ENCODE data around the gene SH3BGRL. TPM values are rescaled to one million over a fixed set of nuclear protein-coding genes. Genes with fewer than 3 reads are reported as not detected.

SH3BGRL gene
- polyA plus RNA-seq, 1 of the 3 experiments (the other 2 are of a cell fraction) = 43.6 TPM

DNA sequence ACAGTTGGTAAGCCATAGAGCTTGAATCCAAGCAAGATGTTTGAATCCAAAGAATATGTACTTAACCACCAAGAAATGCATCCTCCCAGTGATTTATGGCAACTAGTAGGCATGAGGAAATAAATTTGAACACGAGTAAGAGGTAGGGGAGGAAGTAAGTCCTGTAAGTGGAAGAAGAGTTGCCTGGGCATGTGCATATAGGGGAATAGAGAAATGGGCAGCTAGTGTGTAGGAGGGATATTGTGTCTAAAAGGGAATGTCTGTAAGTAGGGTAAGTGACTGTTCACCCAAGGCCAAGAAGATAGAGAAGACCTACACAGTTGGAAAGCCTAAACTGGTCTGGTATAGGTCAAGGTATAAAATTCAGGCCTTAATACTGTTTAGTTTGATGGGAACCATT, 4.6 kb downstream of the SH3BGRL start:
- Histone ChIP-seq H3K4me1 (ENCODE audit: control insufficient read depth in 1 of 2, insufficient read depth in 2 of 2, low read depth in 1 of 2, low read length in 1 of 2) (no peaks in the 10 kb centered on the region; a peak in 1 of 4 replicates), H3K4me3 (ENCODE audit: low read depth in 2 of 2, low read length in 1 of 2) (no peak overlapping the region), H3K79me2 (ENCODE audit: insufficient read depth) (peaks cover 24% of the 10 kb centered on the region), H3K27ac (ENCODE audit: low read depth in 2 of 2, low read length in 1 of 2) (no peak overlapping the region), H3F3A (replicated peaks; ENCODE audit: insufficient read depth) (peaks cover under 1% of the 10 kb centered on the region), H2AFZ (ENCODE audit: low read depth) (no peak overlapping the region), H3K9ac (no peak overlapping the region), H3K27me3 (ENCODE audit: insufficient read depth) (no peaks in the 10 kb centered on the region), H3K36me3 (replicated peaks in 1 of 2; ENCODE audit: control insufficient read depth in 1 of 2, insufficient read depth in 2 of 2, low read length in 1 of 2) (no peaks in the 10 kb centered on the region), H3K9me2 (no peaks in the 10 kb centered on the region), H3K4me2 (no peak overlapping the region), H4K20me1 (ENCODE audit: insufficient read depth) (no peaks in the 10 kb centered on the region), H3K9me3 (no peaks in the 10 kb centered on the region)
- no peak for DNase-seq
- POLR2A ChIA-PET = no interaction called here
- WGBS (ENCODE audit: low lambda C conversion rate) = 32% methylated on average over 1 of the region's 1 CpG
- CTCF ChIA-PET = interaction anchor here (1.6 kb wide), 1 partner anchor 11 kb away, joined by 6 read pairs; no protein-coding TSS in a partner anchor
- TF ChIP-seq, protein P1, sequence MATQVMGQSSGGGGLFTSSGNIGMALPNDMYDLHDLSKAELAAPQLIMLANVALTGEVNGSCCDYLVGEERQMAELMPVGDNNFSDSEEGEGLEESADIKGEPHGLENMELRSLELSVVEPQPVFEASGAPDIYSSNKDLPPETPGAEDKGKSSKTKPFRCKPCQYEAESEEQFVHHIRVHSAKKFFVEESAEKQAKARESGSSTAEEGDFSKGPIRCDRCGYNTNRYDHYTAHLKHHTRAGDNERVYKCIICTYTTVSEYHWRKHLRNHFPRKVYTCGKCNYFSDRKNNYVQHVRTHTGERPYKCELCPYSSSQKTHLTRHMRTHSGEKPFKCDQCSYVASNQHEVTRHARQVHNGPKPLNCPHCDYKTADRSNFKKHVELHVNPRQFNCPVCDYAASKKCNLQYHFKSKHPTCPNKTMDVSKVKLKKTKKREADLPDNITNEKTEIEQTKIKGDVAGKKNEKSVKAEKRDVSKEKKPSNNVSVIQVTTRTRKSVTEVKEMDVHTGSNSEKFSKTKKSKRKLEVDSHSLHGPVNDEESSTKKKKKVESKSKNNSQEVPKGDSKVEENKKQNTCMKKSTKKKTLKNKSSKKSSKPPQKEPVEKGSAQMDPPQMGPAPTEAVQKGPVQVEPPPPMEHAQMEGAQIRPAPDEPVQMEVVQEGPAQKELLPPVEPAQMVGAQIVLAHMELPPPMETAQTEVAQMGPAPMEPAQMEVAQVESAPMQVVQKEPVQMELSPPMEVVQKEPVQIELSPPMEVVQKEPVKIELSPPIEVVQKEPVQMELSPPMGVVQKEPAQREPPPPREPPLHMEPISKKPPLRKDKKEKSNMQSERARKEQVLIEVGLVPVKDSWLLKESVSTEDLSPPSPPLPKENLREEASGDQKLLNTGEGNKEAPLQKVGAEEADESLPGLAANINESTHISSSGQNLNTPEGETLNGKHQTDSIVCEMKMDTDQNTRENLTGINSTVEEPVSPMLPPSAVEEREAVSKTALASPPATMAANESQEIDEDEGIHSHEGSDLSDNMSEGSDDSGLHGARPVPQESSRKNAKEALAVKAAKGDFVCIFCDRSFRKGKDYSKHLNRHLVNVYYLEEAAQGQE (IDR thresholded peaks at IDR 0.05; ENCODE audit: low read depth, low read length) = no peak
- TF ChIP-seq TCF12 (IDR thresholded peaks at IDR 0.05) (no peak), RXRA (IDR thresholded peaks at IDR 0.05; ENCODE audit: borderline replicate concordance, low read depth) (no peak), JUND (IDR thresholded peaks at IDR 0.05) (no peak), NFIC (IDR thresholded peaks at IDR 0.05; ENCODE audit: borderline replicate concordance) (no peak)

DNA sequence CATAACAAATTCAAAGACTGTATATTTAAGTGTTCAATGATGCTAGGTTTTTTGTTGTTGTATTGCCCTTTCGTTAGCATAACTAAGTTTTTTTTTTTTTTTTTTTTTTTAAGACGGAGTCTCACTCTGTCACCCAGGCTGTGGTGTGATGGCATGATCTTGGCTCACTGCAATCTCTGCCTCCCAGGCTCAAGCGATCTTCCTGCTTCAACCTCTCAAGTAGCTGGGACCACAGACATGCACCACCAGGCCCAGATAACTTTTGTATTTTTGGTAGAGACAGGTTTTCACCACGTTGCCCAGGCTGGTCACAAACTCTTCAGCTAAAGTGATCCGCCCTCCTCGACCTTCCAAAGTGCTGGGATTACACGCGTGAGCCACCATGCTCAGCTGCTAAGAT, 7.0 kb downstream of the SH3BGRL start:
- TF ChIP-seq TCF12 (IDR thresholded peaks at IDR 0.05) (no peak), SIN3A (IDR thresholded peaks at IDR 0.05; ENCODE audit: borderline replicate concordance, low read depth, low read length) (no peak), ELF1 (IDR thresholded peaks at IDR 0.05) (no peak), RXRA (IDR thresholded peaks at IDR 0.05; ENCODE audit: borderline replicate concordance, low read depth) (no peak), MXI1 (IDR thresholded peaks at IDR 0.05; ENCODE audit: low read depth, low read length) (no peak), JUND (IDR thresholded peaks at IDR 0.05) (no peak), GABPA (IDR thresholded peaks at IDR 0.05; ENCODE audit: low read depth) (no peak), NRF1 (IDR thresholded peaks at IDR 0.05; ENCODE audit: low read depth, low read length) (no peak), POLR2AphosphoS5 (IDR thresholded peaks at IDR 0.05; ENCODE audit: low read depth, low read length) (no peak)
- no peaks in the 10 kb centered on the region for H3K4me1 ChIP-seq (ENCODE audit: control insufficient read depth in 1 of 2, insufficient read depth in 2 of 2, low read depth in 1 of 2, low read length in 1 of 2)
- no peaks in the 10 kb centered on the region for H3F3A ChIP-seq (replicated peaks; ENCODE audit: insufficient read depth)
- H3K9ac ChIP-seq = no peak overlapping the region
- no peaks in the 10 kb centered on the region for H3K9me2 ChIP-seq
- no peak overlapping the region for H2AFZ ChIP-seq (ENCODE audit: low read depth)
- no peaks in the 10 kb centered on the region for H3K9me3 ChIP-seq
- H3K4me3 ChIP-seq (ENCODE audit: low read depth in 2 of 2, low read length in 1 of 2) = no peak overlapping the region
- H3K79me2 ChIP-seq (ENCODE audit: insufficient read depth) = peaks cover 7% of the 10 kb centered on the region
- no peak overlapping the region for H3K27ac ChIP-seq (ENCODE audit: low read depth in 2 of 2, low read length in 1 of 2)
- ChIA-PET CTCF (no interaction called here), POLR2A (no interaction called here)
- 36% methylated on average over 8 of the region's 8 CpGs for WGBS (ENCODE audit: low lambda C conversion rate)
- no peak for DNase-seq
- no peak overlapping the region for H3K4me2 ChIP-seq
- H3K36me3 ChIP-seq (replicated peaks in 1 of 2; ENCODE audit: control insufficient read depth in 1 of 2, insufficient read depth in 2 of 2, low read length in 1 of 2) = no peaks in the 10 kb centered on the region
- H4K20me1 ChIP-seq (ENCODE audit: insufficient read depth) = no peaks in the 10 kb centered on the region
- H3K27me3 ChIP-seq (ENCODE audit: insufficient read depth) = no peaks in the 10 kb centered on the region

Measured in SK-N-SH (cell line).